SIG-M5 treated with dmso at 0.1 percent for 504 hours (cell line): ENCODE data around the gene MRPL1.
A peak's percentile ranks its signal among the peaks of the same experiment; 100 is the strongest.
"Not testable (repeated sequence)": the region's sequence is repeated elsewhere in the genome, so short reads cannot be mapped to it uniquely, and the experiment has no call there.

Experiments used
- DNase-seq: peaks from one replicate; lab custom pipeline; 2025; ENCODE audit not compliant: unreplicated experiment; lab: John Stamatoyannopoulos, UW

The MRPL1 gene

DNA sequence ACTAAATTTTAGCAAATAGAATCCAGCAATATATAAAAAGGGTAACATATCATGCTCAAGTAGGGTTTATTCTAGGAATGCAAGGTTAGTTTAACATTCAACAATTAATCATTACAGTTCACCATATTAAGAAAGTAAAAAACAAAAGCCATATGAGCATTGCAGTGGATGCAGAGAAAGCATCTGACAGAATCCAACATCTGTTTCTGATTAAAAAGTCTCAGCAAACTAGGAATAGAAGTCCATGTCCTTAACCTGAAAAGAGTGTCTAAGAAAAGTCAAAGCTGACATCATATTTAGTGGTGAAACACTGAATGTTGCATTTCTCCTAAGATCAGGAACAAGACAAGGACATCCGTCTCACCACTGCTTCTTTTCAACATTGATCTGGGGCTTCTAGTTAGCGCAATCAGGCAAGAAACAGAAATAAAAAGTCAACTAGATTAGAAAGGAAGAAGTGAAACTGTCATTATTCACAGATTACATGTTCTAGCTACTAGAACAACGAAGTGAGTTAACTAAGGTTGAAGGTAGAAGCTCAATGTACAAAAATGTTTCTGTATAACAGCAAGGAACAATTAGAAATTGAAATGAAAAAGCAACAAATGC lies 49.3 kb downstream of the MRPL1 start:
- peak; percentile 92 for DNase-seq

DNA sequence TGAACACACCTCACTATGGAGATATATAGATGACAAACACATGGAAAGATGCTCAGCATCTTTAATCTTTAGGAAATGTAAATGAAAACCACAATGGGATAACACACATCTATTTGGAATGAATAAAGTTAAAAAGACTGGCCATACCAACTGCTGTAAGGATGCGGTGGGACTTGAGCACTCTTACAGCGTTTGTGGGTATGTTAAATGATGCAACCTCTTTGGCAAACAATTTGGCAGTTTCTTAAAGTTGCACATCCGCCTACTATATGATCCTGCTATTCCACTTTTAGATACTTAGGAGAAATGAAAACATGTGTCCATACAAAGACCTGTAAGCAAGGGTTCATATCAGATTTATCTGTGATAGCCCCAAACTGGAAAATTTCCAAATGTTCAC lies 50.7 kb downstream of the MRPL1 start:
- peak; percentile 64 for DNase-seq

GRCh38 chr4:77917075-77917474 lies 54.4 kb downstream of the MRPL1 start:
- no peak for DNase-seq

GRCh38 chr4:77917601-77918000 lies 55.0 kb downstream of the MRPL1 start:
- no peak for DNase-seq

DNA sequence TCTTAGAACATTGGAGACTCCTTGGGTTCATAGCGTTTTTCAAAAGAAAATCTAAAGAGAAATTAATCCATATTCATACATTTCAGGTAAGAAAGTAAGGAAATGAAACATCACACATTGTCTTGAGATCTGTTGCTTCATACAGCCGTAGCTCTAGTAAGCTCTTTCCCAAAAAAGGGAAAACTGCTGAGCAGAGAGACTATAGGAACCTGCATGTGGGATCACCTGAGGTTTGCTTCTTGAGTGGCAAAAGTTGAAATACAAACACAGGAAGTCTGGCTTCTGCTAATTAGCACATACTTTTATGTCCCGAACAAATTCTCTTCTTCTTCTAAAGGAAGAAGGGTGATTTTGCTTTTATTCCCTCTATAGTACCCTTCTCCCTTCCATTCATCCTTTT lies 57.7 kb downstream of the MRPL1 start:
- DNase-seq: no peak

DNA sequence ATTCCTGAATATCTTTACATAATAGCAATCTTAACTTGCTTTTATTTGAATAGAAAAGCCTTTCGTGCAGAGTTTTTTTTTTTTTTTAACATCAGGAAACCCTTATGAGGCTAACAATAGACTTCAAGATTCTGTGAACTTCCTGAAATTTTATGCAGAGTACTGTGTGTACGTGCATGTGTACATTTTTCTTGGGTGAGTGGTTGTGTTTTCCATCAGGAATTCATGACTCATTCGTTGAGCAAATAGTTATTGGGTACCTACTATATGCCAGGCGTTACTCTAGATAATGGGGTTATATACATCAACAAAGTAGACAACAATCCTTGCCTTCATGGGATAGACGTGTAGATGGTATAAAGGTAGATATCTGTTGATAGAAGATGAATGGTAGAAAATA lies 59.1 kb downstream of the MRPL1 start:
- peak; percentile 22 for DNase-seq

- DNase-seq: no peak
Measured at GRCh38 chr4:77922158-77923094, 59.8 kb downstream of the MRPL1 start.

DNA sequence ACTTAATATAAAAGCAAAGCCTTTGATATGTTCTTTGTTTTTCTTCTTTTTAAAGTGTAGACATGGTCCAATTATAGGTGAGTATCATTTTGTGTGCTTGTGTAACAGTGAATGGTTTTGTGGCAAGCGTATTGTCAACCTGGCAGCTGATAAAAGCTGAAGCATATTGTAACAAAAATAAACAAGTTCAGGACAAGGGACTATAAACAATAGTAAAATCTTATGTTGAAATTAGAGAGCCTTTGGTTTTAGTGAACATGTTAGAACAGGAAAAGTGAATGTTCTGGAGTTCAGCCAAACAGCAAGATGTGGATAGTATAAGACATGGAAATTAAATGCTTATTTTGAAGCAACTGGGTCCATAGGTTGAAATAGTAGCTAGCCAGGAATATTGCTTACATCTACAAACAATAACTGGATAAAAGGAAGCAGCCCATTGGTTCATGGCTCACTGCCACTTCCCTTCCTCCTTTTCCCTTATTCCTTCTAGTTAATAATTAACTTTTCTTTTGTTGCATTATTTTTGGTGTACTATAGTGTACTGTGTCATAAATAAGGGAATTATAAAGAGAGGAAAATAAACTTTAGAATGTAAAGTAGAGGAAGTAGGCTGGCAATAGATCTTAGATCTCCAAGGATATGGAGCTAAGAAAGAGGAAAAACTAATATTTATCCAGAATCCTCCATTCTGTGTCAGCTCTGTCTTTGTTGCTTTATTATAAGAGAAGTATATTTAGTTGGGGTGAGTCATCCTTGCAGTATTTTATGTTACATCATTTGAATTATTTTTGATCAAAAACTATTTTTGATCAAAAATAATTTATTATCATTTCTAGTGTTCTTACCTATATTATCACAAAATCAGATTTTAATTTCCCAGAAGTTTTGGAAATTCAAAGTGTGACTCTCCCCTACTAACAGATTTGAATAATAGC lies 65.6 kb downstream of the MRPL1 start:
- DNase-seq: no peak

DNA sequence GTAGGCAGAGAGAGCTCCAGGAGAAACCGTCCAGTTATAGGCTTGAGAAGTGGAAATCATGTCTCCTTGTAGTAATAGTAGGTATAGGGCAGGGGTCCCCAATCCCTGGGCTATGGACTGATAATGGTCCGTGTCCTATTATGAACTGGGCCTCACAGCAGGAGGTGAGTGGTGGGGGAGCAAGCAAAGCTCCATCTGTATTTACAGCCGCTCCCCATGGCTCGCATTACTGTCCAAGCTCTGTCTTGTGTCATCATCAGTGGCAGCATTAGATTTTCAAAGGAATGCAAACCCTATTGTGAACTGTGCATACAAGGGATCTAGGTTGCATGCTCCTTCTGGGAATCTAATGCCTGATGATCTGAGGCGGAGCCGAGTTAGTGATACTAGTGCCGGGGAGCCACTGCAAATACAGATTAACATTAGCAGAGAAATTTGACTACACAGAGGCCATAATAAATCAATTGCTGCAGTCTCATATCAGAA lies 67.6 kb downstream of the MRPL1 start:
- DNase-seq: no peak

DNA sequence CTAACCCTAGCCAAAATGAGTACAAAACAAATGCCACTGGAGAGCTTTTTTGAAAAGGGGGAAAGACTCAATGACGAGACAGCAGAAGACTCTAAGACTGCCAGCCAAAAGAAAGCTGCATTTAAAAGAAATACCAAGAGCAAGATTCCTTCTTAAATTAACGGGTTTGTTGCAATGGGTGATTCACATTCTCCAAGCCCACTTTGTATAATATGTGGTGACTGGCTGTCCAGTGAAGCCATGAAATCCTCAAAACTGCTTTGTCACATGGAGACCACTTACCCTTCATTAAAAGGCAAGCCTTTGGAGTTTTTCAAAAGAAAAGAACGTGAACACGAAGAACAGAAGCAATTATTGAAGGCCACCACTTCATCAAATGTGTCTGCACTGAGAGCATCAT lies 68.2 kb downstream of the MRPL1 start:
- no peak for DNase-seq

DNA sequence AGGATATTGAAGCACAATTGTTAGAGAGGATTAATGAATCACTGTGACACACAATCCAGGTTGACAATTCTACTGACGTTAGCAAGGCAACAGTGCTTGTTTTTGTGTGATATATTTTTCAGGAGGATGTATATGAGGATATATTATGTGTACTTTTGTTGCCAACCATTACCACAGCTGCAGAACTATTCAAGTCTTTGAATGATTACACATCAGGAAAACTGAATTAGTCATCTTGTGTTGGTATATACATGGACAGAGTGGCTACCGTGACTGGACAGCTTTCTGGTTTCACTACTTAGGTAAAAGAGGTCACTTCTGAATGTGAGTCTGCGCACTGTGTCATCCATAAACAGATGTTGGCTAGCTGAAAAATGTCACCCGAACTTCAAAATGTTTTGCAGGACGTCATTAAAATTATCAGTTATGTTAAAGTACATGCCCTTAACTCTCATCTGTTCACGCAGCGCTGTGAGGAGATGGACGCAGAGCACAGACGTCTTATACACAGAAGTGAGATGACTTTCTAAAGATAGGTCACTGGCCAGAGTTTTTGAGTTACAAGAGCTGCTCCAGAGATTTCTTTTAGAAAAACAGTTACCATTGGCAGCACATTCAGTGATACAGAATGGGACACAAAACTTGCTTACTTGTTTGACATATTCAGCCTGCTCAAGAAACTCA lies 69.0 kb downstream of the MRPL1 start:
- no peak for DNase-seq

GRCh38 chr4:77938560-77938959 lies 75.9 kb downstream of the MRPL1 start:
- DNase-seq: no peak

- not testable (repeated sequence) for DNase-seq
Measured at GRCh38 chr4:77945929-77946328, 83.3 kb downstream of the MRPL1 start.

DNA sequence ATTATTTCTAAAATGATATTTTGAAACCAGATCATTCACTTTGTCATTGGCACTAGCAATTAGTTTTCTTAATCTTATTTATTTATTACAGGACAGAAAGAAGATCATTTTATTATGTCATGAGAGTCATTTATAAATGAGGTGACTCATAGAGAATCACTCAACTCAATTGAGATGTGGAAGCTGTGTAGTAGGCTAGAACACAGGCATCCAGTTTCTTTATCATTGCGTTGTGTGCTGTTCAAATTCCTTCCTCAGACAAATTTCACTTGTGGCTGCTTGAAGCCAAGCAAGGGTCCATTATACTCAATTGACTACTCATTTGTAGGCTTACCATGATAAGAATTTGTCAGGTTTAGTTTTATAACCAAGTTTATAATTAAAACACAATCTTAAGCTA lies 87.6 kb downstream of the MRPL1 start:
- no peak for DNase-seq

GRCh38 chr4:77952457-77952856 lies 89.8 kb downstream of the MRPL1 start:
- no peak for DNase-seq

GRCh38 chr4:77954690-77955089 lies 92.1 kb downstream of the MRPL1 start:
- DNase-seq: no peak

DNA sequence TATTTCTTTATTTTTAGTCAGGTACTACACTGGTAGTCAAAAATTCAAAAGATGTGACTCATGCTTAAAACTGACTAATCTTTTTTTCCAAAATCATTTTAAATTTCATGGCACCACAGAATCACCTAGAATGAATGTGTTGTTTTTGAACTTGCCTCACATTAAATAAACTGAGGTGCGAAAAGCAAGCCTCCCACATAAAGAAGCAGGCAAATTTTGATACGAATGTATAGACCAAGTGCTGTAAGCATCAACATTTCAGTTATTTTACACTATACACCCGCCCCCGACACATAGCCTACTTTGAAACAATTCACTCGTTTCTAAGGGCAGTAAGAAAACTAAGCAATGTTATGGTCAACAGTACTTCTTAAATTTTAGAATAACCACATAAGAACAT lies 94.3 kb downstream of the MRPL1 start:
- DNase-seq: no peak

- no peak for DNase-seq
Measured at GRCh38 chr4:77958897-77959296, 96.3 kb downstream of the MRPL1 start.

DNA sequence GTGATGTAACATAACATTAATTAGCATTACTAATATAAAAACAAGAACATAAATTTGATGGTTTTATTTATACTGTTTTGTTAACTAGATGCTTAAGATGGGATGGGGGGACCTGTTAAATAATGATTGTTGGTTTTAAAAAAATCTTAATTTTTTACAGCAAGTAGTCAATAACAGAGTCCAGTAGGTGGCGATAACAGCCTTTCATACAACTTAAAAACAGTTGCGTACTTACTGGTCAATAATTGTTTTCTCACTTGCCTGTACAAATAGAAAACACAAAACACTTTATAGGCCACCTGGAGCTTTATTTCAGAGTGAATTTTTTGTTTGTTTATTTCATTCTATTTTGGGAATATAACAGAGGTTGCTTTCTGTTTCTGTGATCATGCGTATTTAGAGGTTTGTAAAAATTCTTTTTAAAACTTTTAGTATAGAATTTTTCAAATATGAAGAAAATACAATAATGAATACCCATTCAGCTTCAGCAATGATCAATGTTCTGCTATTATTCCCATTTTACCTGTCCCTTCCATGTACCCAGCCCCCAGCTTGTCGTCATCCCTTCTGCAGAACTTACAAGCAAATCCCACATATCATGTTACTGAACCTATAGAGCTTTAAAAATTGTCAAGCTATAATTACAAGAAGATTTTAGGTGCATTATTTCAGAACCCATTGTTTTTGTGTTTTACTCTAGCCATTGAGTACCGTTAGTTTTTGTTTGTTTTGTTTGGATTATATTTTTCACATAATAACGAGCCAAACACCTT lies 97.1 kb downstream of the MRPL1 start:
- DNase-seq: peak; percentile 34

GRCh38 chr4:77960367-77960766 lies 97.7 kb downstream of the MRPL1 start:
- no peak for DNase-seq
